Fibroblast of mammary gland (primary cell): Measurements from ENCODE around the gene NGRN.

Source experiments
- DNase-seq: peaks from one replicate; pipeline ENCODE4 v3.0.0-alpha.2; 2010; ENCODE audit warnings: low read depth
- H3K4me3 ChIP-seq: 2 replicates; pipeline ENCODE4 v1.5.1; 2011; ENCODE audit warnings: low read depth, mild to moderate bottlenecking, low read length, moderate library complexity; ENCODE audit not compliant: control insufficient read depth
- TF ChIP-seq, protein P1 (sequence below): conservative IDR thresholded peaks from 2 replicates; pipeline ENCODE4 v1.5.1; 2011; ENCODE audit warnings: low read depth, low read length, inconsistent platforms; ENCODE audit not compliant: control insufficient read depth, insufficient read depth

The NGRN gene

DNA sequence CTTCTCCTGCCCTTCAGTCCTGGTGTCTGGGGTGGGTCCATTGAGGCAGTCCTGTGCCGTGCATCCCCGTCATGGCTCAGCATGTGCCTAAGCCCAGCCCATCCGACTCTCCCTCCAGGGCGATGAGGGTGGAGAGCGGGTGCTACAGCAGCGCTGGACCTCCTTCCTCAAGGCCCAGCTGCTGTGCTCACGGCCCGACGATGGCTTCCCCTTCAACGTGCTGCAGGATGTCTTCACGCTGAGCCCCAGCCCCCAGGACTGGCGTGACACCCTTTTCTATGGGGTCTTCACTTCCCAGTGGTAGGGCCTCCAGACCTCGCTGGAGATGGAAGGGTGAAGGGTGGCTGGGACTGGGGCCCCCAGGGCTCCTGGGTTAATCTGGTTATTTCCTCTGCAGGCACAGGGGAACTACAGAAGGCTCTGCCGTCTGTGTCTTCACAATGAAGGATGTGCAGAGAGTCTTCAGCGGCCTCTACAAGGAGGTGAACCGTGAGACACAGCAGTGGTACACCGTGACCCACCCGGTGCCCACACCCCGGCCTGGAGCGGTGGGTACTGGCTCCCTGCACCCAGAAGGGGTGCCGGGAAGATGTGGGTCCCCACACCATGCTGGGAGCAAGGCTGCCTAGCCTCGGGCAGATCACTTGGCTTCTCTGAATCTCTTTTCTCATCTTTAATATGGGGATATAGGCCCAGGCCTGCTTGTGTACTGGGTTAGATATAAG is 41.9 kb upstream of the NGRN start:
- DNase-seq, result no peak
- H3K4me3 ChIP-seq, result no peak overlapping the region

GRCh38 chr15:90225047-90225446 is 40.4 kb upstream of the NGRN start:
- no peak overlapping the region for H3K4me3 ChIP-seq
- DNase-seq, result no peak
- TF ChIP-seq, protein P1, sequence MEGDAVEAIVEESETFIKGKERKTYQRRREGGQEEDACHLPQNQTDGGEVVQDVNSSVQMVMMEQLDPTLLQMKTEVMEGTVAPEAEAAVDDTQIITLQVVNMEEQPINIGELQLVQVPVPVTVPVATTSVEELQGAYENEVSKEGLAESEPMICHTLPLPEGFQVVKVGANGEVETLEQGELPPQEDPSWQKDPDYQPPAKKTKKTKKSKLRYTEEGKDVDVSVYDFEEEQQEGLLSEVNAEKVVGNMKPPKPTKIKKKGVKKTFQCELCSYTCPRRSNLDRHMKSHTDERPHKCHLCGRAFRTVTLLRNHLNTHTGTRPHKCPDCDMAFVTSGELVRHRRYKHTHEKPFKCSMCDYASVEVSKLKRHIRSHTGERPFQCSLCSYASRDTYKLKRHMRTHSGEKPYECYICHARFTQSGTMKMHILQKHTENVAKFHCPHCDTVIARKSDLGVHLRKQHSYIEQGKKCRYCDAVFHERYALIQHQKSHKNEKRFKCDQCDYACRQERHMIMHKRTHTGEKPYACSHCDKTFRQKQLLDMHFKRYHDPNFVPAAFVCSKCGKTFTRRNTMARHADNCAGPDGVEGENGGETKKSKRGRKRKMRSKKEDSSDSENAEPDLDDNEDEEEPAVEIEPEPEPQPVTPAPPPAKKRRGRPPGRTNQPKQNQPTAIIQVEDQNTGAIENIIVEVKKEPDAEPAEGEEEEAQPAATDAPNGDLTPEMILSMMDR, result no peak

More for the DNA sequence above, 41.9 kb upstream of the NGRN start:
- TF ChIP-seq, protein P1, result no peak

DNA sequence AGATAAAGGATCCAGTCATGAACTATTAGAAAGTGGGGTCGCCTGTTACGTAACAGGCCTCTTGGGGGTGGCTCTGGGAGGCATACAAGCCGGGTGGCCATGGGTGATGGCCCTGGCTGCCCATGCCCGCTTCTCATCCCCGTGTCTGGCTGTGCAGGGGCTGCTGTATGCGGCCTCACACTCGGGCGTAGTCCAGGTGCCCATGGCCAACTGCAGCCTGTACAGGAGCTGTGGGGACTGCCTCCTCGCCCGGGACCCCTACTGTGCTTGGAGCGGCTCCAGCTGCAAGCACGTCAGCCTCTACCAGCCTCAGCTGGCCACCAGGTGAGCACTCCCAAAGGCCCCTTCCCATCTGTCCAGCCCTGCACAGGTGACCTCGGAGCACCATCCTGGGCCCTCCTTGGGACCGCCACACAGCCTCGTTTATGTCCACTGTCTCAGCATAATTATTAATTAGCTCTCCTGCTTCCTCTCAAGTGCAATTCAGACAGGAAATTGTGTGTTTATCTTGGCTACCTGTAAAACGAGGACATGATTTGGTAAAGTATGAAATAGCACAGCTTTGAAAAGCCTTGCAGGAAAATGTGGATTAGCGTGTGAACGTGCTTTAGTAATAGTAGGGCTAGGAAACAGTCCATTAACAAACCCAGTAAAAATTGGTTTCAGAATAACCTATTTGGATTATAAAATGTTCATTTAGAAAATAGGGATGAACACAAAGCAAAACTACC is 39.8 kb upstream of the NGRN start:
- DNase-seq, result no peak
- H3K4me3 ChIP-seq, result no peak overlapping the region
- TF ChIP-seq, protein P1, result no peak

GRCh38 chr15:90227336-90227735 is 38.1 kb upstream of the NGRN start:
- TF ChIP-seq, protein P1, result no peak
- no peak overlapping the region for H3K4me3 ChIP-seq
- DNase-seq, result no peak

DNA sequence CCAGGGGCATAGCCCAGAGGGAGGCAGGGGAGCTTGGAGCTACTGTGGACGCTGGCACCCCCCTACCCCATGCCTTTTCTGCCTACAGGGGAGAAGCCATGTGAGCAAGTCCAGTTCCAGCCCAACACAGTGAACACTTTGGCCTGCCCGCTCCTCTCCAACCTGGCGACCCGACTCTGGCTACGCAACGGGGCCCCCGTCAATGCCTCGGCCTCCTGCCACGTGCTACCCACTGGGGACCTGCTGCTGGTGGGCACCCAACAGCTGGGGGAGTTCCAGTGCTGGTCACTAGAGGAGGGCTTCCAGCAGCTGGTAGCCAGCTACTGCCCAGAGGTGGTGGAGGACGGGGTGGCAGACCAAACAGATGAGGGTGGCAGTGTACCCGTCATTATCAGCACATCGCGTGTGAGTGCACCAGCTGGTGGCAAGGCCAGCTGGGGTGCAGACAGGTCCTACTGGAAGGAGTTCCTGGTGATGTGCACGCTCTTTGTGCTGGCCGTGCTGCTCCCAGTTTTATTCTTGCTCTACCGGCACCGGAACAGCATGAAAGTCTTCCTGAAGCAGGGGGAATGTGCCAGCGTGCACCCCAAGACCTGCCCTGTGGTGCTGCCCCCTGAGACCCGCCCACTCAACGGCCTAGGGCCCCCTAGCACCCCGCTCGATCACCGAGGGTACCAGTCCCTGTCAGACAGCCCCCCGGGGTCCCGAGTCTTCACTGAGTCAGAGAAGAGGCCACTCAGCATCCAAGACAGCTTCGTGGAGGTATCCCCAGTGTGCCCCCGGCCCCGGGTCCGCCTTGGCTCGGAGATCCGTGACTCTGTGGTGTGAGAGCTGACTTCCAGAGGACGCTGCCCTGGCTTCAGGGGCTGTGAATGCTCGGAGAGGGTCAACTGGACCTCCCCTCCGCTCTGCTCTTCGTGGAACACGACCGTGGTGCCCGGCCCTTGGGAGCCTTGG is 37.4 kb upstream of the NGRN start:
- TF ChIP-seq, protein P1, result no peak

GRCh38 chr15:90228960-90229359 is 36.5 kb upstream of the NGRN start:
- H3K4me3 ChIP-seq, result no peak overlapping the region
- no peak for DNase-seq
- TF ChIP-seq, protein P1, result no peak

More for the DNA sequence above, 37.4 kb upstream of the NGRN start:
- no peak overlapping the region for H3K4me3 ChIP-seq
- DNase-seq, result no peak
